CD4-positive, alpha-beta T cell (primary cell): ENCODE data around the gene PIP5K1B. TPM values are rescaled to one million over a fixed set of nuclear protein-coding genes. Genes with fewer than 3 reads are reported as not detected.

Experiments used
- ATAC-seq: fragments of 200-7000 bp; cut with Tn5 transposase; one replicate; pipeline ENCODE4 v1.10.0; 2022; ENCODE audit warnings: mild to moderate bottlenecking; ENCODE audit not compliant: poor library complexity
- CTCF ChIA-PET: fragments of 350-600 bp; sonication (Branson Sonifier 250); formaldehyde crosslinking; loops from one replicate; lab custom pipeline; 2021; ENCODE audit warnings: antibody characterized with exemption, inconsistent platforms; lab: Charles Lee
- POLR2A ChIA-PET: fragments of 350-600 bp; sonication (Branson Sonifier 250); formaldehyde crosslinking; loops from one replicate; lab custom pipeline; 2021; ENCODE audit warnings: antibody characterized with exemption, inconsistent platforms; lab: Charles Lee
- DNase-seq, 14 experiments: peaks; one replicate each; pipeline ENCODE4 v3.0.0-alpha.2; 2013 to 2020; ENCODE audit warnings: mixed read lengths in 2 of 14
- H3K27ac ChIP-seq, 2 donors: one replicate each; pipeline versions ENCODE4 v1.5.1 to v1.7.0; 2013; ENCODE audit warnings: low read length in 2 of 2, low read depth in 1 of 2, mild to moderate bottlenecking in 1 of 2
- H3K27me3 ChIP-seq, 2 experiments: 1 replicate in 1 of 2; 2 replicates in 1 of 2; pipeline versions ENCODE4 v1.6.1 to v1.7.0; 2013; ENCODE audit warnings: low read length in 2 of 2, control low read depth in 1 of 2, mild to moderate bottlenecking in 1 of 2, moderate library complexity in 1 of 2; ENCODE audit not compliant: insufficient read depth in 2 of 2, control insufficient read depth in 1 of 2
- H3K36me3 ChIP-seq: one replicate; pipeline ENCODE4 v1.6.1; 2013; ENCODE audit warnings: low read length, control low read depth; ENCODE audit not compliant: insufficient read depth
- H3K4me1 ChIP-seq: one replicate; pipeline ENCODE4 v1.6.1; 2013; ENCODE audit warnings: low read length, control low read depth; ENCODE audit not compliant: insufficient read depth
- H3K4me3 ChIP-seq: one replicate; pipeline ENCODE4 v1.5.1; 2013; ENCODE audit warnings: mild to moderate bottlenecking, low read length, moderate library complexity
- H3K9me3 ChIP-seq, 2 experiments: 1 replicate in 1 of 2; 2 replicates in 1 of 2; pipeline versions ENCODE4 v1.6.1 to v1.7.0; 2013; ENCODE audit warnings: low read length in 2 of 2, mild to moderate bottlenecking in 2 of 2, control low read depth in 1 of 2, moderate library complexity in 1 of 2; ENCODE audit not compliant: control insufficient read depth in 1 of 2, insufficient read depth in 1 of 2
- H3K27ac Mint-ChIP-seq: one replicate; pipeline ENCODE4 v1.8.0; 2020; ENCODE audit warnings: mixed read lengths
- H3K27me3 Mint-ChIP-seq: one replicate; pipeline ENCODE4 v1.8.0; 2021; ENCODE audit warnings: mixed read lengths
- H3K36me3 Mint-ChIP-seq: one replicate; pipeline ENCODE4 v1.8.0; 2021; ENCODE audit warnings: low read depth, mixed read lengths
- H3K4me1 Mint-ChIP-seq: one replicate; pipeline ENCODE4 v1.8.0; 2021; ENCODE audit warnings: low read depth, mixed read lengths
- H3K4me3 Mint-ChIP-seq: one replicate; pipeline ENCODE4 v1.8.0; 2020; ENCODE audit warnings: mild to moderate bottlenecking, mixed read lengths
- H3K9me3 Mint-ChIP-seq: one replicate; pipeline ENCODE4 v1.8.0; 2020; ENCODE audit warnings: mixed read lengths
- CTCF ChIP-seq: fragments of 200-600 bp; IDR thresholded peaks from one replicate; pipeline ENCODE4 v1.8.0; 2022; ENCODE audit warnings: antibody characterized with exemption, mild to moderate bottlenecking
- intact Hi-C, 2 experiments: fragments of 100-400 bp; cut with DNase I in 1 of 2; cut with micrococcal nuclease in 1 of 2; formaldehyde crosslinking; loops; one replicate each; pipeline versions ENCODE4 v1.15.1 to v1.9.0; 2023 to 2025; cut with DNase I, micrococcal nuclease
- total RNA-seq, 174 experiments: library from RNA in 2 of 174; stranded (reverse) in 2 of 174; gene quantifications; one replicate each; pipeline ENCODE4 v1.2.3 and lab custom pipeline; 2021 to 2026

PIP5K1B gene
- total RNA-seq, 2 experiments from 2014 or later = not detected

DNA sequence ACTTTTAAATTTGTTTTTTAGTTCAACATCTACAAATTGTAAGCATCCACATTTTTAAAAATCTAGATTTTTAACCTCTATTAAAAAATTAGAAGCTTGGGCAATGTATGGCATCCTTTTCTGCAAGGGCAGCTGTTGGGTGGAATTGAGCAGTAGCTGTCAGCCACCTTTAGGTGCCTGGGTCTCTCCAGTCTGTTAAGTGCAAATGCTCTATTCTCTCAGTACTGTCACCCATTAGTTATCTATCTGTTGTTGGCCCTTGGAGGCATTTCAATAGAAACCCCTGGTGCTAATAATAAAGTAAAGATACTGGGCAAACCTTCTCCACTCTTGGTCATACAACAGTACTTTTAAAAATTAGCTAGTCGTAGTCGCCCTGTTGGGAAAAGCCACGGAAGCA, 63.6 kb downstream of the PIP5K1B start:
- Histone ChIP-seq H3K36me3 (no peaks in the 10 kb centered on the region), H3K9me3 (no peaks in the 10 kb centered on the region), H3K27me3 (no peaks in the 10 kb centered on the region), H3K4me1 (no peaks in the 10 kb centered on the region), H3K27ac (no peak overlapping the region), H3K4me3 (no peak overlapping the region)
- intact Hi-C loops = no loop called here
- H3K4me3 Mint-ChIP-seq = no peak overlapping the region
- no peak overlapping the region for H3K27ac Mint-ChIP-seq
- H3K27me3 Mint-ChIP-seq = peaks cover 22% of the 10 kb centered on the region
- H3K36me3 Mint-ChIP-seq = no peaks in the 10 kb centered on the region
- no peaks in the 10 kb centered on the region for H3K9me3 Mint-ChIP-seq
- no peak for TF ChIP-seq CTCF
- no peaks in the 10 kb centered on the region for H3K4me1 Mint-ChIP-seq
- DNase-seq (no peak), ATAC-seq (no peak)
- POLR2A ChIA-PET = no interaction called here
- CTCF ChIA-PET = interaction anchor here (1.2 kb wide), 1 partner anchor 11 kb away, joined by 4 read pairs; no protein-coding TSS in a partner anchor

- no peaks in the 10 kb centered on the region for H3K36me3 Mint-ChIP-seq
- no peak overlapping the region for H3K4me3 Mint-ChIP-seq
- H3K4me1 Mint-ChIP-seq = no peaks in the 10 kb centered on the region
- intact Hi-C loops = no loop called here
- H3K9me3 Mint-ChIP-seq = no peaks in the 10 kb centered on the region
- Histone ChIP-seq H3K27me3 (no peaks in the 10 kb centered on the region), H3K27ac (no peak overlapping the region), H3K4me3 (no peak overlapping the region), H3K4me1 (no peaks in the 10 kb centered on the region), H3K36me3 (no peaks in the 10 kb centered on the region), H3K9me3 (no peaks in the 10 kb centered on the region)
- H3K27me3 Mint-ChIP-seq = peaks cover 22% of the 10 kb centered on the region
- CTCF ChIA-PET = no interaction called here
- no peak overlapping the region for H3K27ac Mint-ChIP-seq
- ATAC-seq = no peak
- POLR2A ChIA-PET = no interaction called here
- no peak for DNase-seq
- TF ChIP-seq CTCF = no peak
These were observed 64.8 kb downstream of the PIP5K1B start for GRCh38 chr9:68769852-68770251.

DNA sequence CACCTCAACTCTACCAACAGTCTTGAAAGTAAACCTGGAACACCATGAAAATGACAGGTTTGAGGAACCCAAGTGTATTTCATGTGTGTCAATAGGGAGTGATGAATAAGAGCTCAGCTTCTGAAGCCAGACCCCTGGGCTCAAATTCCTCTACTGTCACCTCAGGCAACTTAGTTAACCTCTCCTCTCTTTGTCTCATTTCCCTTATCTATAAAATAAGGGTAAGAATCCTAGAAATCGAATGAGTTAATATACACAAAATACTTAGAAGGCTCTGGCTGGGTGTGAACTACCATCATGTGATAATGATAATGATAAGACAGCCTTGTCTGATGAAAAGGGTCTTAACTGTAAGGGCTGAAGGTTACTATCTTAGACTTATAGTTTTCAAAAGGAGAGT, 66.3 kb downstream of the PIP5K1B start:
- intact Hi-C loops = no loop called here
- H3K27ac ChIP-seq = no peak overlapping the region
- no peak for TF ChIP-seq CTCF
- no peaks in the 10 kb centered on the region for H3K9me3 Mint-ChIP-seq
- H3K27me3 Mint-ChIP-seq = peaks cover 17% of the 10 kb centered on the region
- no peaks in the 10 kb centered on the region for H3K27me3 ChIP-seq
- H3K36me3 ChIP-seq = no peaks in the 10 kb centered on the region
- POLR2A ChIA-PET = no interaction called here
- no peak for DNase-seq
- no peak overlapping the region for H3K4me3 Mint-ChIP-seq
- ATAC-seq = no peak
- CTCF ChIA-PET = interaction anchor here (1.0 kb wide), 1 partner anchor 10 kb away, joined by 3 read pairs; no protein-coding TSS in a partner anchor
- H3K9me3 ChIP-seq = no peaks in the 10 kb centered on the region
- H3K4me1 Mint-ChIP-seq = no peaks in the 10 kb centered on the region
- no peaks in the 10 kb centered on the region for H3K4me1 ChIP-seq
- no peak overlapping the region for H3K4me3 ChIP-seq
- H3K27ac Mint-ChIP-seq = no peak overlapping the region
- no peaks in the 10 kb centered on the region for H3K36me3 Mint-ChIP-seq
